K562 (cell line): Measurements from ENCODE around the gene ISG20L2. TPM values are rescaled to one million over a fixed set of nuclear protein-coding genes. Genes with fewer than 3 reads are reported as not detected.

ENCODE experiments used
- ARID1B ChIP-seq: fragments of 450-650 bp; IDR thresholded peaks from 2 replicates; pipeline ENCODE4 v1.6.1; 2016; ENCODE audit warnings: antibody characterized with exemption, mild to moderate bottlenecking, inconsistent platforms
- BRCA1 ChIP-seq, 2 experiments: fragments of 450-650 bp in 1 of 2; sonication (generic) in 1 of 2; formaldehyde crosslinking in 1 of 2; IDR thresholded peaks; 2 replicates each; pipeline versions ENCODE4 v1.5.0 to v1.6.1; 2017 to 2020; ENCODE audit warnings: mild to moderate bottlenecking in 1 of 2, missing genetic modification reagents in 1 of 2
- CCAR2 ChIP-seq: fragments of 200-400 bp; formaldehyde crosslinking; IDR thresholded peaks from 2 replicates; pipeline ENCODE4 v1.6.1; 2017; ENCODE audit warnings: mild to moderate bottlenecking, low read depth, low read length
- DPF2 ChIP-seq: fragments of 450-650 bp; IDR thresholded peaks from 2 replicates; pipeline ENCODE4 v1.6.1; 2016
- MAFK ChIP-seq: IDR thresholded peaks from 2 replicates; pipeline ENCODE4 v1.6.1; 2011; ENCODE audit warnings: low read length, improper control_type of control experiment
- MECOM ChIP-seq: fragments of 250-450 bp; sonication (Bioruptor Pico); IDR thresholded peaks from 2 replicates; pipeline ENCODE4 v1.8.0; 2022; ENCODE audit warnings: inconsistent platforms
- MEF2D ChIP-seq: conservative IDR thresholded peaks from 2 replicates; pipeline ENCODE4 v1.6.1; 2016; ENCODE audit warnings: low read depth, missing genetic modification characterization, missing compliant biosample characterization
- NFE2L1 ChIP-seq: fragments of 450-650 bp; IDR thresholded peaks from 2 replicates; pipeline ENCODE4 v1.6.1; 2016; ENCODE audit warnings: missing genetic modification characterization, low read depth, mild to moderate bottlenecking, missing compliant biosample characterization, moderate library complexity, borderline replicate concordance
- PATZ1 ChIP-seq: fragments of 250-450 bp; sonication (Bioruptor Pico); IDR thresholded peaks from 2 replicates; pipeline ENCODE4 v1.5.0; 2020; ENCODE audit warnings: mild to moderate bottlenecking, borderline replicate concordance
- PKNOX1 ChIP-seq: fragments of 450-650 bp; IDR thresholded peaks from 2 replicates; pipeline ENCODE4 v1.6.1; 2016
- POLR2AphosphoS5 ChIP-seq: IDR thresholded peaks from 2 replicates; pipeline ENCODE4 v1.6.1; 2011; ENCODE audit warnings: mild to moderate bottlenecking, low read depth, low read length, moderate library complexity; ENCODE audit not compliant: control insufficient read depth, insufficient read depth
- RBM34 ChIP-seq: fragments of 200-400 bp; formaldehyde crosslinking; IDR thresholded peaks from 2 replicates; pipeline ENCODE4 v1.6.1; 2018; ENCODE audit warnings: low read length, borderline replicate concordance; ENCODE audit not compliant: insufficient read depth
- RFX5 ChIP-seq: IDR thresholded peaks from 2 replicates; pipeline ENCODE4 v1.6.1; 2011; ENCODE audit warnings: low read depth, mild to moderate bottlenecking, improper control_type of control experiment, low read length
- RNF219 ChIP-seq: fragments of 250-450 bp; sonication (Bioruptor Pico); IDR thresholded peaks from 2 replicates; pipeline ENCODE4 v1.5.0; 2022; ENCODE audit warnings: mild to moderate bottlenecking
- TBP ChIP-seq: optimal IDR thresholded peaks from 2 replicates; pipeline ENCODE3; 2011; ENCODE audit warnings: low read depth, low read length, improper control_type of control experiment
- ZNF436 ChIP-seq: fragments of 250-450, 450-650 bp; sonication (Bioruptor Pico); formaldehyde crosslinking; IDR thresholded peaks from 2 replicates; pipeline ENCODE4 v1.7.0; 2020; ENCODE audit warnings: mild to moderate bottlenecking
- ZNF445 ChIP-seq: fragments of 250-450 bp; sonication (Bioruptor Pico); IDR thresholded peaks from 2 replicates; pipeline ENCODE4 v1.4.0; 2020; ENCODE audit warnings: low read depth, mild to moderate bottlenecking, moderate library complexity
- ZNF57 ChIP-seq: fragments of 450-650 bp; formaldehyde crosslinking; IDR thresholded peaks from 2 replicates; pipeline ENCODE4 v1.4.0; 2020; ENCODE audit warnings: mild to moderate bottlenecking, moderate library complexity
- ZNF696 ChIP-seq: fragments of 250-450 bp; sonication (Bioruptor Pico); conservative IDR thresholded peaks from 2 replicates; pipeline ENCODE4 v1.4.0; 2020; ENCODE audit warnings: mild to moderate bottlenecking, moderate library complexity
- polyA plus RNA-seq, 8 experiments: library from polyadenylated mRNA; depleted of rRNA in 4 of 8; stranded (reverse) in 5 of 8; unstranded in 3 of 8; fragments of >200 nt; fragmentation: Nextera tagmentation in 2 of 8; fragmentation: Illumina TruSeq in 1 of 8; extraction: Ambion mirVana in 2 of 8; extraction: Trizol in 1 of 8; gene quantifications; 2 replicates each; pipeline versions ENCODE4 v1.2.1 to v1.2.3, GENCODE V29; 2011 to 2014; ENCODE audit warnings: inconsistent platforms in 1 of 8, missing spikeins in 1 of 8
- total RNA-seq, 7 experiments: library from RNA; depleted of rRNA in 6 of 7; stranded (reverse); fragments of >200 nt in 6 of 7; fragmentation: Illumina TruSeq in 2 of 7; extraction: Trizol in 2 of 7; gene quantifications; 2 replicates each; pipeline versions ENCODE4 v1.2.1 to v1.2.3, GENCODE V29; 2011 to 2021; ENCODE audit warnings: low replicate concordance in 1 of 7

Gene ISG20L2
- total and polyA plus RNA-seq, 9 of the 15 experiments (the other 6 are each of a cell fraction or from before 2014, with no cell fraction given) = 21.3 to 130 (median 50.3) TPM

- no peak for TF ChIP-seq MAFK
- no peak for TF ChIP-seq TBP
- no peak for TF ChIP-seq ZNF57 (CRISPR knock-in tag)
- TF ChIP-seq NFE2L1 (tag) = no peak
- TF ChIP-seq RFX5 = no peak
- TF ChIP-seq RBM34 = no peak
- no peak for TF ChIP-seq RNF219 (CRISPR knock-in tag)
- no peak for TF ChIP-seq POLR2AphosphoS5
- TF ChIP-seq DPF2 = 0 out of 2 replicates have a peak, but pooled peaks have one; percentile 34
- TF ChIP-seq PATZ1 (CRISPR knock-in tag) = no peak
- TF ChIP-seq ZNF436 (CRISPR knock-in tag) = no peak
- 0 out of 2 replicates have a peak, but pooled peaks have one; percentile 28 for TF ChIP-seq ARID1B
- TF ChIP-seq ZNF696 (CRISPR knock-in tag) = no peak
- TF ChIP-seq MECOM (CRISPR knock-in tag) = peak; percentile 79
- peak; percentile 96 for TF ChIP-seq PKNOX1
- TF ChIP-seq CCAR2 = no peak
- no peak for TF ChIP-seq MEF2D (tag)
- TF ChIP-seq ZNF445 (CRISPR knock-in tag) = no peak
- TF ChIP-seq BRCA1 (IDR thresholded peaks at IDR 0.05) = no peak
- TF ChIP-seq BRCA1 (CRISPR knock-in tag; IDR thresholded peaks at IDR 0.05) = no peak
Observed at GRCh38 chr1:156760092-156760795, 31.7 kb upstream of the ISG20L2 start (continued).
